ENCODE measurements around the gene NTSR2.
"Not testable (repeated sequence)": the region's sequence is repeated elsewhere in the genome, so short reads cannot be mapped to it uniquely, and the experiment has no call there.

NTSR2 gene

GRCh38 chr2:11679486-11680181 is 9.6 kb upstream of the NTSR2 start:
- DNase-seq (ENCODE audit: low spot score) = no peak

- DNase-seq (ENCODE audit: low spot score) = no peak
Observed at GRCh38 chr2:11679016-11679415, 9.0 kb upstream of the NTSR2 start.

- DNase-seq (ENCODE audit: low spot score) = no peak
Observed at GRCh38 chr2:11678306-11678960, 8.4 kb upstream of the NTSR2 start.

GRCh38 chr2:11677136-11678055 is 7.4 kb upstream of the NTSR2 start:
- no peak for DNase-seq (ENCODE audit: low spot score)

- no peak for DNase-seq (ENCODE audit: low spot score)
Observed at GRCh38 chr2:11676640-11677039, 6.6 kb upstream of the NTSR2 start.

- no peak for DNase-seq (ENCODE audit: low spot score)
Observed at GRCh38 chr2:11675423-11676112, 5.6 kb upstream of the NTSR2 start.

- no peak for DNase-seq (ENCODE audit: low spot score)
Observed at GRCh38 chr2:11674983-11675382, 5.0 kb upstream of the NTSR2 start.

GRCh38 chr2:11672407-11672806 is 2.4 kb upstream of the NTSR2 start:
- no peak for DNase-seq (ENCODE audit: low spot score)

GRCh38 chr2:11667866-11668637 is 1.9 kb downstream of the NTSR2 start:
- no peak for DNase-seq (ENCODE audit: low spot score)

GRCh38 chr2:11667194-11667593 is 2.8 kb downstream of the NTSR2 start:
- DNase-seq (ENCODE audit: low spot score) = no peak

- DNase-seq (ENCODE audit: low spot score) = no peak
Observed at GRCh38 chr2:11665510-11666362, 4.3 kb downstream of the NTSR2 start.

- no peak for DNase-seq (ENCODE audit: low spot score)
Observed at GRCh38 chr2:11665028-11665427, 5.0 kb downstream of the NTSR2 start.

GRCh38 chr2:11663427-11663826 is 6.6 kb downstream of the NTSR2 start:
- no peak for DNase-seq (ENCODE audit: low spot score)

- no peak for DNase-seq (ENCODE audit: low spot score)
Observed at GRCh38 chr2:11662882-11663281, 7.1 kb downstream of the NTSR2 start.

GRCh38 chr2:11661891-11662435 is 8.0 kb downstream of the NTSR2 start:
- DNase-seq (ENCODE audit: low spot score) = no peak

GRCh38 chr2:11660396-11660795 is 9.6 kb downstream of the NTSR2 start:
- not testable (repeated sequence) for DNase-seq (ENCODE audit: low spot score)

GRCh38 chr2:11659851-11660250 is 10.1 kb downstream of the NTSR2 start:
- no peak for DNase-seq (ENCODE audit: low spot score)

- DNase-seq (ENCODE audit: low spot score) = no peak
Observed at GRCh38 chr2:11659115-11659475, 10.9 kb downstream of the NTSR2 start.

GRCh38 chr2:11658208-11659114 is 11.5 kb downstream of the NTSR2 start:
- DNase-seq (ENCODE audit: low spot score) = no peak

All from pons (tissue), 1 donor.